GM20000 (cell line): ENCODE results near the gene FAM76B.

Experiments used
- DNase-seq: peaks from one replicate; pipeline ENCODE4 v3.0.0; 2012; ENCODE audit warnings: low spot score
- CTCF ChIP-seq: IDR thresholded peaks from 2 replicates; pipeline ENCODE4 v1.5.1; 2012; ENCODE audit warnings: mild to moderate bottlenecking, control low read depth; ENCODE audit errors: extremely low read depth, missing control alignments

FAM76B gene

GRCh38 chr11:95778699-95779098, 10.9 kb downstream of the FAM76B start:
- no peak for TF ChIP-seq CTCF
- no peak for DNase-seq

- TF ChIP-seq CTCF: no peak
- DNase-seq: no peak
These were observed 12.7 kb downstream of the FAM76B start for GRCh38 chr11:95776859-95777258.

DNA sequence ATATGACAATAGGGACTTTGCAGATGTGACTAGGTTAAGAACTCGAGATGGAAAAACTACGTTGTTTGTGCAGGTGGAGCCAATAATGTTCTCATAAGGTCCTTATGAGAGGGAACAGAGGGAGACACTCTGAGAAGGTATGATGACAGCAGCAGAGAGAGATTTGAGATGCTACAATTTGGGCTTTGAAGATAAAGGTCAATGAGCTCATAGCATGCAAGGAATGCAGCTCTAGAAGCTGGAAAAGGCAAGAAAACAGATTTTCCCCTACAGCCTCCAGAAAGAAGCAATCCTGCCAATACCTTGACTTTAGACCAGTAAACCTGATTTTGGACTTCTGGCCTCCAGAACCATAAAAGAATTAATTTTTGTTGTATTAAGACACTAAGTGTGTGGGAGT, 21.1 kb downstream of the FAM76B start:
- no peak for DNase-seq
- no peak for TF ChIP-seq CTCF

- TF ChIP-seq CTCF: no peak
- DNase-seq: no peak
These were observed 22.1 kb downstream of the FAM76B start for GRCh38 chr11:95767498-95767897.

GRCh38 chr11:95766701-95767100, 22.9 kb downstream of the FAM76B start:
- no peak for DNase-seq
- TF ChIP-seq CTCF: no peak

DNA sequence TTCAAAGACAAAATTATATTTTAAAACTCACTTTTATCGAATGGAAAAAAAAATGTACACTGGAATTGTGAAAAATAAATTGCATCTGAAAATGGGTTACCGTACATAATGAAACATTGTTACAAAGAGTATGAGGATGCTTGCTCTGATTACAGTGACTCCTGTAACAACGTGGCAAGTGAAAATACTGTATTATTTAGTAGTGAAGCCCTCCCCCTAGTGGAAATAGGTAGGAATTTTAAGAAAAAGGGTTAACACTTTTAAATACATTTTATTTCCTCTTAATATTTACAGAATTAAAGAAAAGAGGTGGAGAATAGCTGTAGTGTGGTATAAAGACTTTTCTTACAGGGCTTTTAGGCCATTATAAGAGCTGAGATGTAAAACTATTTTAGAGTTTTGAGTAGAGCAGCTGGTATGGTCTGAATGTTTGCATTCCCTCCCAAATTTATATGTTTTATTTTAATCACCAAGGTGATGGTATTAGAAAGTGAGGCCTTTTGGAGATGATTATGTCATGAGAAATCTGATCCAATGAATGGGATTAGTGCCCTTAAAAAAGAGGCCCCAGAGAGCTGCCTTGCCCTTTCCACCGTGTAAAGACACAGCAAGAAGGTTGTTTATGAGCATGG, 25.2 kb downstream of the FAM76B start:
- DNase-seq: peak; percentile 51
- TF ChIP-seq CTCF: no peak

DNA sequence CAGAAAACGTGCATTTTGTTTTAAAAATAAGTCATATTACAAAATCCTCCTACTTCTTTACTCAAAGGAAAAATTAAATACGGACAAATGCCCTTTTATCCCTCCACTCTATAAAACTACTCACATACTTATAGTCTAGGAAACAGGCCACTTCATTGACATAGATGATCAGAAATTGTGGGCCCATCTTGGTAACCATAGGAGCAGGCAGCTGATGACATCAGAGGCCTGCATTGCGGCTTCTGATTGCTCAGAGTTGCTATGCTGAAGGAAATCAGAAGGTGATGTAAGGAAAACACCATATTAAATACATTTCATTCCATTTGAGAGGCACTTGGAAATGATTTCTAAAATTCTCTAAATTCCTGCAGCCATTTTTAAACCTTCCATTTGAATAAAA, 27.0 kb downstream of the FAM76B start:
- no peak for TF ChIP-seq CTCF
- DNase-seq: no peak
